Keratinocyte (primary cell): ENCODE results near the gene KCNH2. TPM values are rescaled to one million over a fixed set of nuclear protein-coding genes. Genes with fewer than 3 reads are reported as not detected.
A peak's percentile ranks its signal among the peaks of the same experiment; 100 is the strongest.

Experiments
- DNase-seq: peaks from one replicate; pipeline ENCODE4 v3.0.0-alpha.2; 2011; ENCODE audit warnings: low read depth, missing footprints, low spot score
- FAIRE-seq: peaks from 2 replicates; lab custom pipeline; 2011; peaks lifted over from hg19 to GRCh38; lab: Jason Lieb, UNC
- H2AFZ ChIP-seq: 2 replicates; pipeline ENCODE4 v1.6.0; 2012; ENCODE audit warnings: low read length, control low read depth, inconsistent platforms; ENCODE audit not compliant: control insufficient read depth
- H3K27ac ChIP-seq: 2 replicates; pipeline ENCODE4 v1.5.1; 2011; ENCODE audit warnings: low read length; ENCODE audit not compliant: control insufficient read depth, insufficient read depth
- H3K27me3 ChIP-seq: 3 replicates; pipeline ENCODE4 v1.6.0; 2011; ENCODE audit warnings: low read length; ENCODE audit not compliant: control insufficient read depth, insufficient read depth; ENCODE audit errors: extremely low read depth
- H3K36me3 ChIP-seq, 2 experiments: 2 replicates in 1 of 2; 3 replicates in 1 of 2; pipeline ENCODE4 v1.5.1; 2011; ENCODE audit warnings: low read length in 2 of 2, mild to moderate bottlenecking in 1 of 2; ENCODE audit not compliant: control insufficient read depth in 2 of 2, insufficient read depth in 2 of 2; ENCODE audit errors: extremely low read depth in 1 of 2
- H3K4me1 ChIP-seq: 3 replicates; pipeline ENCODE4 v1.5.1; 2011; ENCODE audit warnings: low read length; ENCODE audit not compliant: control insufficient read depth, insufficient read depth; ENCODE audit errors: extremely low read depth
- H3K4me2 ChIP-seq: 3 replicates; pipeline ENCODE4 v1.6.0; 2011; ENCODE audit warnings: low read depth, low read length; ENCODE audit not compliant: control insufficient read depth, insufficient read depth; ENCODE audit errors: extremely low read depth
- H3K4me3 ChIP-seq, 3 experiments: fragments of 200-600 bp in 1 of 3; sonication (generic) in 1 of 3; 2 replicates in 2 of 3; 3 replicates in 1 of 3; pipeline ENCODE4 v1.5.1; 2011 to 2016; ENCODE audit warnings: low read length in 3 of 3, mild to moderate bottlenecking in 3 of 3, control low read depth in 2 of 3, inconsistent platforms in 1 of 3, low read depth in 1 of 3, mixed read lengths in 1 of 3, mixed run types in 1 of 3, moderate library complexity in 1 of 3; ENCODE audit not compliant: control insufficient read depth in 2 of 3, insufficient read depth in 2 of 3; ENCODE audit errors: extremely low read depth in 1 of 3
- H3K79me2 ChIP-seq: 2 replicates; pipeline ENCODE4 v1.6.0; 2012; ENCODE audit warnings: low read length; ENCODE audit not compliant: control insufficient read depth, insufficient read depth
- H3K9ac ChIP-seq: 3 replicates; pipeline ENCODE4 v1.6.0; 2011; ENCODE audit warnings: low read length; ENCODE audit not compliant: control insufficient read depth, insufficient read depth; ENCODE audit errors: extremely low read depth
- H3K9me1 ChIP-seq: 3 replicates; pipeline ENCODE4 v1.6.0; 2011; ENCODE audit warnings: low read length; ENCODE audit not compliant: control insufficient read depth, insufficient read depth; ENCODE audit errors: extremely low read depth
- H3K9me3 ChIP-seq: 2 replicates; pipeline ENCODE4 v1.5.1; 2012; ENCODE audit warnings: low read depth, low read length; ENCODE audit not compliant: control insufficient read depth
- H4K20me1 ChIP-seq: 3 replicates; pipeline ENCODE4 v1.6.0; 2011; ENCODE audit warnings: low read length; ENCODE audit not compliant: control insufficient read depth, insufficient read depth; ENCODE audit errors: extremely low read depth
- CTCF ChIP-seq, 3 experiments: IDR thresholded peaks in 1 of 3; conservative IDR thresholded peaks in 1 of 3; optimal IDR thresholded peaks in 1 of 3; 2 replicates in 2 of 3; 3 replicates in 1 of 3; pipeline versions ENCODE3 to v1.5.1; 2011; ENCODE audit warnings: low read length in 3 of 3, mild to moderate bottlenecking in 3 of 3, moderate library complexity in 2 of 3, control low read depth in 1 of 3, inconsistent platforms in 1 of 3; ENCODE audit not compliant: insufficient read depth in 2 of 3; ENCODE audit errors: extremely low read depth in 1 of 3
- EZH2 ChIP-seq: IDR thresholded peaks from one replicate; pipeline ENCODE4 v1.6.1; 2012; ENCODE audit warnings: inconsistent platforms, mild to moderate bottlenecking, low read length, moderate library complexity
- dilution Hi-C: fragments of 300-500 bp; cut with MboI; formaldehyde crosslinking; loops from one replicate; pipeline ENCODE4 v1.7.0; 2020; ENCODE audit warnings: low sequenced_read_pairs; ENCODE audit not compliant: extremely low pct_ligation_motif_present
- polyA plus RNA-seq, 5 experiments: library from polyadenylated mRNA; depleted of rRNA in 3 of 5; stranded (reverse) in 3 of 5; stranded (forward) in 1 of 5; unstranded in 1 of 5; fragments of >200 nt; gene quantifications; 1 replicate in 1 of 5; 2 replicates in 3 of 5; 3 replicates in 1 of 5; pipeline versions ENCODE4 v1.2.1 to v1.2.3, GENCODE V29; 2011 to 2012; ENCODE audit warnings: missing spikeins in 2 of 5, low read depth in 1 of 5, low replicate concordance in 1 of 5

The KCNH2 gene
- polyA plus RNA-seq, 1 donor (not counting 4 experiments of a cell fraction or from before 2014, with no cell fraction given): 0.03 TPM

- no peak for TF ChIP-seq CTCF (optimal IDR thresholded peaks at IDR 0.05 in 1 of 3, IDR thresholded peaks at IDR 0.05 in 1 of 3, conservative IDR thresholded peaks at IDR 0.05 in 1 of 3; ENCODE audit: extremely low read depth in 1 of 3, insufficient read depth in 2 of 3, low read length in 3 of 3)
- no peak for TF ChIP-seq EZH2
- no peaks in the 10 kb centered on the region for H3K27me3 ChIP-seq
- DNase-seq: peak; percentile 66
- no peak overlapping the region for H2AFZ ChIP-seq
- H3K79me2 ChIP-seq: peaks cover 3% of the 10 kb centered on the region
- dilution Hi-C loops: no loop called here
- H3K4me2 ChIP-seq: peak overlapping the region; percentile 83
- peaks cover 21% of the 10 kb centered on the region for H3K4me1 ChIP-seq
- H3K4me3 ChIP-seq: no peak overlapping the region
- H3K9ac ChIP-seq: peak overlapping the region; percentile 14
- no peaks in the 10 kb centered on the region for H3K36me3 ChIP-seq
- H3K9me3 ChIP-seq: no peaks in the 10 kb centered on the region
- H3K9me1 ChIP-seq: no peaks in the 10 kb centered on the region
- H3K27ac ChIP-seq: peak overlapping the region; percentile 97
- H4K20me1 ChIP-seq: no peaks in the 10 kb centered on the region
- no peak for FAIRE-seq
These were observed 48.0 kb upstream of the KCNH2 start for GRCh38 chr7:151025924-151026671.

DNA sequence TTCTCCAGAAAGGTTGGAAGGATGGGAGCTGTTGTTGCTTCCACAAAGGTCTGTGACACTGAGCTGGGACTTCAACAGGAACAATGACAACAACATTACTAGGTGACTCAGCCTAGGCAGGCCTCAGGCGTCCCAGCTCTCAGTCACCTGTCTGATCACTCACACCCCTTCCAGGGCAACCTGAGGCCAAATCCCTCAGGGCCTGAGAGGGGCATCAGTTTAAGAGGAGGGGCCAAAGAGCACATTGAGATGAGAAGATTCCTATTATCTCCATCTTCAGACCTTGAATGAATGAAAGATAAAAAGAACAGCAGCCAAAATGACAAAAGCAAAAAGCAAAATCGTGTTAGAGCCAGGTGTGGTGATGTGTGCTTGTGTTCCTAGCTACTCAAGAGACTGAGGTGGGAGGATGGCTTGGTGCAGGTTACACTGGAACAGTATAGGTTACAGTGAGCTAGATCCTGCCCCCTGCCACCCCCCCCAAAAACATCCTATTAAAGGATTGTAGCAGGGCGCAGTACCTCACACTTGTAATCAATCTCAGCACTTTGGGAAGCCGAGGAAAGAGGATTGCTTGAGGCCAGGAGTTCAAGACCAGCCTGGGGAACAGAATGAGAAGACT, 46.4 kb upstream of the KCNH2 start, which contains the start of gene ATG9B:
TSS of gene ATG9B (minus strand) at position 60 of the 622 bp plus-strand sequence. CDS start 71 bp downstream, outside the sequence.
- DNase-seq (no peak), FAIRE-seq (no peak)
- no peaks in the 10 kb centered on the region for H4K20me1 ChIP-seq
- no peaks in the 10 kb centered on the region for H3K9me3 ChIP-seq
- TF ChIP-seq CTCF (optimal IDR thresholded peaks at IDR 0.05 in 1 of 3, IDR thresholded peaks at IDR 0.05 in 1 of 3, conservative IDR thresholded peaks at IDR 0.05 in 1 of 3; ENCODE audit: extremely low read depth in 1 of 3, insufficient read depth in 2 of 3, low read length in 3 of 3) (no peak), EZH2 (no peak)
- peaks cover under 1% of the 10 kb centered on the region for H3K79me2 ChIP-seq
- H3K4me2 ChIP-seq: no peak within 1 kb of the TSS
- H2AFZ ChIP-seq: no peak within 1 kb of the TSS
- no peak within 1 kb of the TSS for H3K27ac ChIP-seq
- H3K9me1 ChIP-seq: no peaks in the 10 kb centered on the region
- peaks cover 14% of the 10 kb centered on the region for H3K27me3 ChIP-seq
- H3K36me3 ChIP-seq: no peaks in the 10 kb centered on the region
- no peak within 1 kb of the TSS for H3K9ac ChIP-seq
- no peak within 1 kb of the TSS for H3K4me3 ChIP-seq
- H3K4me1 ChIP-seq: peaks cover 21% of the 10 kb centered on the region
- dilution Hi-C loops: no loop called here
